NCI-H2227 treated with DMSO at 0.1 percent for 48 hours (cell line): ENCODE data around the gene NLRC3.

Experiments used
- DNase-seq: peaks from one replicate; lab custom pipeline; 2025; lab: John Stamatoyannopoulos, UW

Gene NLRC3

DNA sequence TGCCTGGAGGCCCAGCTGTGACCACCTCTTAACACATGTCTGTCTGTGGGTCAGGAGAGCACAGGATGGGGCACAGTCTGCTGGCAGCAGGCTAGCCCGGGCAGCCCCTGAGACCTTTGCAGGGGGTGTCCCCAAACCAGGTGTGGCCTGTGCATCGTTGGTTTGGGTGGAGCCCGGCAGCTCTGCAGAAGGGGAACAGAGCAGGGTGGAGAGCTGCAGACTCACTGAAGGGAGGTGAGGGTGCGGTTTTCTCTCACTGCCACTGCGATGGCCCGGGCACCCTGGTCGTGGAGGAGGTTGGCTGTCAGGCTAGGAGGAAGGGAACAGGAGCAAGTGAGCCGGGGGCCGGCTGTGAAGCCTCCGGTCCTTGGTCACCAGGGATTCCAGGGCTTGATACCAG lies 28.8 kb downstream of the NLRC3 start:
- no peak for DNase-seq

DNA sequence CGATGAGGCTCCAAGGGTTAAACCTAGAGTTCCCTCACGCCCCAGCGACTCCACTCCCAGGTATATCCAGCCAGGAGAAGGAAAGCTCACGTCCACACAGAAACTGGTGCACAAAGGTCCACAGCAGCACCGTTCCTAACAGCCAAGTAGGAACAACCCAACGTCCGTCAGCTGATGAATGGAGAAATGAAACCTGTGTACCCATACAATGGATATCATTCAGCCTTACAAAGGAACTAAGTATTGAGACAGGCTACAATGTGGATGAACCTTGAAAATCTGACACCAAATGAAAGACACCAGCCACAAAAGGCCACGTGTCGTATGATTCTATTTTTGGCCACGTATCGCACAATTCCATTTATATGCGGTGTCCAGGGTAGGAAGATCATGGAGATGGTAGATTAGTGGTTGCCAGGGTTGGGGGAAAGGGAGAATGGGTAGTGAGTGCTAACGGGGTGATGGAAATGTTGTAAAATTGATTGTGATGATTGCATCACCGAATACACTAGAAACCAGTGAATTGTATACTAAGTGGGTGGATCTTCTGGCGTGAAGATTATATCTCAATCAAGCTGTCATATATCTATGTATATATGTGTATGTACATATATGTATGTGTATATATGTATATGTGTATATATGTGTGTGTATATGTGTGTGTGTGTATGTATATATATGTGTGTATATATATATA lies 30.1 kb downstream of the NLRC3 start:
- DNase-seq = no peak

DNA sequence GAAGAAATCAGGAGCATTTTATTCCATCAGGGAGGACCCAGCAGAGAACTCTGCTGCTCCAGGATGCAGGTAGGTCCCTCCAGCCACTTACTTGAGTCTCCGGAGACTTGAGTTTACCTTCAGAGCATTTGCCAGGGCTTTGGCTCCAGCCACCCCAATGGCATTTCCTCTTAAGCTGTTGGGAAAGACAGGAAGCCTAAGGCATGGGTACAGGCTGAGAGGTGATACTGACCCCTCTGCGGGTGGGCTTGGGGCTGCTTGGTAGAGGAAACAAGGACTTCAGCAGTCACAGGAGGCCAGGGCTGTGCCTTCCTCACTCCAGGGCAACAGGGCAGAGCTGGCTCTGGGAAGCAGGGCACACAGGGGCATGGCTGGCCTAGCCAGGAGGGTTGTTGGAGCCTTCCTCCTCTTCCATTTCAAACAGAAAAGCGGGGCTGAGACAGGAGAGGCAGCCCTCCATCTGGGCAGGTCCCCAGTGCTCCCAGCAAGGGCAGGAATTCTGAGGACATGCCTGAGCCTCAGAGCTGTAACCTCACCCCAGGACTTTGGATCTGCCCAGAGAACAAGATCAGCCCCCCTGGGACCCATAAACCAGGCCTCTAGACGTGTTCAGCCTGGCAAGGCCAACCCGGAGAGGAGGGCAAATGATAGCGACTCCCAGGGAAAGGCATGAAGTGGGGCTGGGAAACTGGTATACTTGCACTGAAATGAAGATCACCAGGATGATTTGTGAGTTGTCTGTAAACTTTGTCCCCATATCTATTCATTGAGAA lies 34.4 kb downstream of the NLRC3 start:
- DNase-seq = no peak

DNA sequence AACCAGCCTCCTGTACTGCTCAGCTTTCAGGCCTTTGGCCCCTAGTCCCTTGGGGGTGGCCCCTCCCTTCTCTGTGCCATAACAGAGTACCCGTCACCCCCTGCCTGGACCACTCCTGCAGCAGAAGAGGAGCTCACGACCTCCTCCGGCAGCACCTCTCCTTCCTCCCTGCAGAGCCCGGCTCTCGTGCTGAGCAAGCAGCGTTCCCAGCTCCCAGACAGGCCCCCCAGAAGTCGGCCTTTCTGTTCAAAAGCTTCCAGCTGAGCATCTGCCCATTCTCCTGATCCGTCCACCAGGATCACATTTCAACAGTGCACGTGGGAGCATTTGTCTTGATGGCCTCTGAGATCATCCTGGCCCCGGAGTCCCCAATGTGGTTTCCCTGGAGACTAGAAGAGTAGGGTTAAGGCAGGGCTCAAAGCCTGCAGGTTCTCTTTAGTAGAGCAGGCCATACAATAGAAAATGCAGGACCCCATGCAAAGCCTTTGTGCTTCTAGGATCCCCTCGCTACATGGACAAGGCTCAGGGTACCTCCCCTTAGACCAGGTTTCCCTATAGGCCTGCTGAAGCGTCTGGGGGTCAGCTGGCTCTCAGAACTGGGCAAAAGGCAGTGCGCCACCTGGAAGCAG lies 35.6 kb downstream of the NLRC3 start:
- no peak for DNase-seq

DNA sequence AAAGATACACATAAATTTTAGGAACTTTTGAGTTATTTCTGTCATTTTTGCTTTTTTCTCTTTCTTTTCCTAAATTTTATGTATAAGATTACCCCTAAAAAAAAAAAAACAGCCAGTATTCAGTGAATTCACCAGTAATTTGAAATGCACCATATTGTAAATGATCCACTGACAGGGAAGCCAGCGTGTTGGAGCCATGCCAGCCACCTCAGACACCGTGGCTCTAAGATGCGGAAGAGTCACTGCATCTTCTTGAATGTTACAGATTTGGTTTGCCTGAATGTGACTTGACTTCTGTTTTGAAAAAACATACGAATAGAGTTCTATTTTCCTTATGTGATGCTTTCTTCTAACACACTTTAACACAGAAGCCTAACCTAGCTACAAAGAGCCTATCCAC lies 39.0 kb downstream of the NLRC3 start:
- DNase-seq = no peak

DNA sequence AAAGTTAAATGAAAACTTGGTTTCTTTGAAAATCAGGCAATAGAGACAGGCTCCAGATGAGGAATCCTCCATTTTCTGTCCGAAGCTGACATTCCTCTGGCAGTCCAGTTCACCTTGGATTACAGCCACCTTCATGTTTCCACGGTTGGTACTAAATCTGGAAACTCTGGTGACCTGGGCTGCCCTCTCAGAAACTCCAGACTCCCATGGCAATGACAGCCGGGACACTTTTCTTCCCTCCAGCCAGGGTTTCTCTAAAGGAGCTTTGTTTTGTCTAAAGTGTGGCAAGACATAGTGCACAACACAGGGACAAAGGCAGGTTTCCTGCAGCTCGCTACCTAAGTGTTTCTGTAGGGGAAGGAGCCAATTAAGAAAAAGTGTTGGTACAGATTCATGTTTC lies 40.4 kb downstream of the NLRC3 start:
- DNase-seq = no peak

DNA sequence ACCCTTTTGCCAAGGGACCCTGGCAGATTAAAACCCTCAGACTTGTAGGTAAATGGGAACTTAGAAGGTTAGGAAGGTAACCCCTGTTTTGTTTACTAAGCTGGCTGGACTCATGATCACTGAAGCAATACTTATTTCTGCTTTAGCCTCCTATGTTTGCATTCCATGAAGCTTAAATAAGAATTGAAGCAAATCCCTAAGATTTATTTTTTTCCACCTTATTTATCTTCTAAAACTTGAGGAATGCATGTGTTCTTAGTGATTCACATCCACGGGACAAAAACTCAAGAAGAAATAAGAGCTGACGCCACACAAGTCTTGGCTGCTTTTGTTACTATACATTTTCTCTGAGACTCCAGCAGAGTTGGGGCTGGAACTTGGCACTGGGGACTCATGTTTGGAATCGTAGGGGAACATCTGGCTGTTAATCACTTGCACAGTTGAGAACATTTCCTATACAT lies 40.9 kb downstream of the NLRC3 start:
- no peak for DNase-seq

DNA sequence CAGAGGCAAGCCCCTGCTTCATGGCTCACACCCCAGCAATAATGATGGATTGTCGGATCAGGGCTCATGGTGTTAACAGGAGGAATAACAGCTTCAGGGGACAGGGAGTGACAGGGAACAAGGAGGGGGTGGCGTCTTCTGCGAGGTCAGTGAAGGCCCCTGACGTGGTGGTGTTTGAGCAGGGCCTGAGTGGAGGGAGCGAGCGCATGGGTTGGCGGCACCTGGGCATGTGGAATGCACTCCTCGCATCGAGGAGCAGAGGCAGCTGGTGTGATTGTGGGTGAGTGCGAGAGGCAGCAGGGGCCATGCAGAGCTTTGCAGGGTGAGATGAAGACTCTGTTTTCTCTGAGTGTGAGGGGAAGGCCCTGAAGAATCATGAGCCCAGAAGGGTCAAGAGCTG lies 43.1 kb downstream of the NLRC3 start:
- no peak for DNase-seq

DNA sequence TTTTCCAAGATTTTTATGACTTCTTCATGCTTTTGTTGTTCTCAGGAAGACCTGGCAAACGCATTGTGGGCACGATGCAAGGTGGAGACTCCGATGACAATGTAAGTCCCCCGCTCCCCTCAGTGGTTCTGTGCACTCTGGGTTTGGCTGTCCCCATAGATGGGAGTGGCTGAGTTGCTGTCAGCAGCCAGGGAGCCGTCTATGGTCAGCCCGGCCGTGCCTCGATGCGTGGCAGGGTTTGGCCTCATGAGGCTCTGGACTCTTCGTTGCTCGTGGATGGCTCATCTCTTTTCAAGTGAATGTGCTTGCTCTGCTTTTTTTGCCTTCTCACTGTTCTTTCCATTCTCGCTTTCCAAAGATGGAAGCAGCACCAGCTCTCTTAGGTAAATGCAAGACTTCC lies 44.5 kb downstream of the NLRC3 start:
- DNase-seq = no peak

DNA sequence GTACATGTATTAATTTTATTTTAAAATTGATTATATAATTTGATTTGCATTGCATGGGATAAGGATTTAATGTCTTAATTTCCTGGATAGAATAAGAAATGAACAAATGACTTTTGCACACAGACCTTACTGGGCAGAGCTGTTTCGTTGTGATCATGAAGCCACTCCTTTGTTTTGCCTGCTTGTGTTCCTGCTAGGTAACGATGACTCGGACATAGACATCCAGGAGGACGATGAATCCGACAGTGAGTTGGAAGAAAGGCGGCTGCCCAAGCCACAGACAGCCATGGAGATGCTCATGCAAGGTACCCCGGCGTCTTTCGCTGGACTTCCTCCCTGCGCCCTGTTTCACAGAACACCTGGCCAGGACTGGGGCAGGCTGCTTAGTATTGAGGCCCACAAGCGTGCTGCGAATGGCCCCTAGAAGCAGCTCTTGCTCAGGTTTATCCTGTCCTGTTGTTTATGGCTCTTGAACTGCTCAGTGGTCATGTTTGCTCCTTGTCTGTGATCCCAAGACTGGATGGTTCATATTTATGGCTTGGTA lies 46.8 kb downstream of the NLRC3 start:
- DNase-seq = no peak

DNA sequence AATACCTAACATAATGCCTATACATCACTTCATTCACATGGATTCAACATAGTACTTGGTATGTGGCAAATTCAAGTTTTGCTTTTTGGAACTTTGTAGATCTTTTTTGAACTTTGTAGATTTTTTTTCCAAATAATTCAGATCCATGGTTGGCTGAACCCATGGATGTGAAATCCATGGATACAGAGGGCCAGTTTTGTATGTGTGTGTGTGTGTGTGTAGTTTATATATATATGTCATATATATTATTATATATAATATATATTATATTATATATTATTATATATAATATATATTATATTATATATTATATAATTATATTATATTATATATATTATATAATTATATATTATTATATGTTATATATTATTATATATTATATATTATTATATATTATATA lies 48.0 kb downstream of the NLRC3 start:
- DNase-seq = no peak

DNA sequence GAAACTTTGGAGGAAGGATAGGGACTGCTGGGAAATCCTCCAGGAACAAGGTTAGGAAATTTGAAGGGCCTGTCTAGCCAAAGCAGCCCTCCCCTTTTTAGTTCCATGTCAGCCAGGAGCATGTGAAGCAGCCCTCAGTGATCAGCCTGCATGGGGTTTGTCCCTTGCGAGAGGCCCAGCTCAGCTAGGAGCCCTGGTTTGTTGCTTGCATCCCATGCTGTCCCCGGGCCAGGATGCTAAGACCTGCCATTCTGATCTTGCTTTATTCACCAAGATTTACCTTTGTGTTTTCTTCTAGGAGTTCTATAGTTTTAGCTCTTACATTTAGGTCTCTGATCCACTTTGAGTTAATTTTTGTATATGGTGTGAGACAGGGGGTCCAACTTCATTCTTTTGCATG lies 48.8 kb downstream of the NLRC3 start:
- no peak for DNase-seq

DNA sequence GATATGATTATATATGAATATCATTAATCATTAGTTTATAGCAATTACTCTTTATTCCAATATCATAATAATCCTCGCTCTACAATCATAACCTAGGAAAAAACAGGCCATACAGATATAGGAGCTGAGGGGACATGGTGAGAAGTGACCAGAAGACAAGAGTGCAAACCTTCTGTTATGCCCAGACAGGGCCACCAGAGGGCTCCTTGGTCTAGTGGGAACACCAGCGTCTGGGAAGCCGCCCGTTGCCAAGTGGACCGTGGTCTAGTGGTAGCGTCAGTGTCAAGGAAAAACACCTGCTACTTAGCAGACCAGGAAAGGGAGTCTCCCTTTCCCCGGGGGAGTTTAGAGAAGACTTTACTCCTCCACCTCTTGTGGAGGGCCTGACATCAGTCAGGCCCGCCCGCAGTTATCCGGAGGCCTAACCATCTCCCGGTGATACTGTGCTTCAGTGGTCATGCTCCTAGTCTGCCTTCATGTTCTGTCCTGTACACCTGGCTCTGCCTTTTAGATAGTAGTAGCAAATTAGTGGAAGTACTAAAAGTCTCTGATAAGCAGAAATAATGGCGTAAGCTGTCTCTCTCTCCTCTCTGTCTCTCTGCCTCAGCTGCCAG lies 49.9 kb downstream of the NLRC3 start:
- peak; percentile 46 for DNase-seq

DNA sequence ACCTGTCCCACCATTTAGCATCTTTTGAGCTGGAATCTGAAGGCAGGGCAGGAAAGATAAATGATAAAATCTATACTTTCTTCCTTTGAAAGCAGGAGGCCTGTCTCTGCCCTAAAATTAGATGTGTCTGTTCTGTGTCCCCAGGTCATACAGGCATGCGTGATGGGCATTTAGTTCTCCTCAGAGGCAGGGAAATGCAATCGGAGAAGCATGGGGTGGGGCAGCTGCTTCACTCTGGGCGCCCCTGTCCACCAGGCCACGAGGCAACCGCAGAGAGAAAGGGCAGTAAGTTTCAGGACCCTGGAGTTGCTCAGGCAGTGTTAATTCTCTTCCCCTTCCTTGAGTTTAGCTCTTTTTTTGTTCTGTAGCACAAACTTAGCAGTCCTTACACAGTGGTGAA lies 51.3 kb downstream of the NLRC3 start:
- DNase-seq = no peak

DNA sequence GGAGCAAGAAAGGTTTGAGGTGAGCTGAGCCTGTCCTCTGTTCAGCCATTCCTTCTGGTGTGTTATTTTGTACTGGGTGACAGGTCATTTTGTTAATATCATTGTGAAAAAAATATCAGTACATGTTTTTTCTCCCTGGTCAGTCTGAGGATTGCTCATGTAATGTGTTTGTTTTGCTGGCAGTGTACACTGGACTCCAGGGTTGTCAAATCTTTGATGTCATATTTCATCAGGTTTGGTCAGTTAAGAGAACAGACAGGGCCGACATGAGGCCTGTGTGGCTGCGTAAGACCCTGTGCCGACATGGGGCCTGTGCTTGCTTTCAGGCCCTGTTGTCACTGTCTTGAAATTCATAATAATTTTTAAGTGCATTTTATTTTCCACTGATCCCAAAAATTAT lies 53.9 kb downstream of the NLRC3 start:
- no peak for DNase-seq

DNA sequence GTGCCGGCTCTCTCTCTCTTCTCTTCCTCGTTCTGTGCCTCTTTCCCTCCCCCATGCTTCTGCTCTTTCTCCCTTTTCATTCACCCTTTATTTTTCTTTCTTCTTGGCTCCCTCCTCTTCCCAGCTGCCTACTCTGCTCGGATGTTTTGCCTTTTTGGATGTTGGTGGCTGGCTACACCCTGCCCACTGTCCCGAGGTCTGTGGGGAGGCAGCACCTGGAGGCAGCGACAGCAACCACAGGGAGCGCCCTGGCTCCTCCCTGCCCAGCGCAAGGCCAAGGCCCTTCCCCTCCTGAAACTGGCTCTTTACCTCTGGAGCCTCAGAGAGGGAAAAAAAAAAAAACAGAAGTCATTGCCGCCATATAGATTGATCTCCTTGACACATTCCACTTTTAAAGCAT lies 56.4 kb downstream of the NLRC3 start:
- DNase-seq = no peak

DNA sequence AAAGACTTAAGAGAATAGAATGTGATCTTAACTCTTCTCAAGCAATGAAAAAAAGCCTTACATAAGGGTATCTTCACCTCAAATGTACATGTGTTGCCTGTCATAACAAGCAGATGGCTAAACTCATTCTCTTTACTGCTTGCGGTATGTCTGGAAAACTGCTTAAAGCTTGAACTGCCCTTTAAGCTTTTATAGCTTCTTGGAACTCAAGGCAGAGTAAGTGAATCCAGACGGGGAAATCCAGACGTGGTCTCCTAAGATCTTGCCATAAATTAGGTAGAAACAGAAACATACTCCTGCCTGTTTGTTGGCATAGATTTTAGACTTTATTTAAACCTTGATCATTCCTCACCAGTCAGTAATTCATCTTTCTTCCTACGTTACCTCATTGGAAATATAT lies 56.8 kb downstream of the NLRC3 start:
- no peak for DNase-seq

DNA sequence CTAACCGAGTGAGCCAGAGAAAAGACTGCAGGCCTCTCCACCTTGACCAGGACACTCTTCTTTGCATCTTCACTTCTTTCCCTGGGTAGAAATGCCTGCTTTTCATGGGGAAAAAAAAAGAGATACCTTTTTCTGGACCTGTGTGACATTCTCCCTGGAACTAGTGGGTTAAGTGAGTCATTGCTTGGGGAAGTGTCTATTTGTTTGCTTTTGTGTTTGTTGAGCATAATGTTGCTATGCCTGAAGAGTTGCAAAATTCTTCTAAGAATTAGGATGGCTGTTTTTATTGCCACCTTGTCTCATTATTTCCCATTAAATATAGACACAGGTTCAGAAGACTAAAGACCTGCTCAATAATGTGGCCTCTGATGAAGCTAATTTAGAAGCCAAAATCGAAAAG lies 57.6 kb downstream of the NLRC3 start:
- no peak for DNase-seq

DNA sequence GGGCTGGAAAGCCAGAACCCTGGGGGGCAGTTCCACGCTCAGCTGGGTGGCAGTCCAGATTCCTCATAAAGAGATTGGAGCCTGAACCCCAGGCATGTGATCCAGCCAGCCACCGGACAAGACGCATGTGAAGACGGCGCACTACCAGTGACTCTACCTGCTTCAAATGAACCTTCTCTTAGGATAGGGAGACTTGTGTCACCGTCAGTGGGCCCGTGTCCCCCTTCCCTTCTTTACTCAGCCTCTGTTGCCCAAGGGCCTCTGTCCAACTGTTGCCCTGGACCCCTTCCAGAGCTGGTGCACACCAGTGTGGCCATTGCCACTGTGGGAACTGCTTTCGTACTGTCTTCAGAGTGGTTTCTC lies 58.2 kb downstream of the NLRC3 start:
- DNase-seq = no peak

DNA sequence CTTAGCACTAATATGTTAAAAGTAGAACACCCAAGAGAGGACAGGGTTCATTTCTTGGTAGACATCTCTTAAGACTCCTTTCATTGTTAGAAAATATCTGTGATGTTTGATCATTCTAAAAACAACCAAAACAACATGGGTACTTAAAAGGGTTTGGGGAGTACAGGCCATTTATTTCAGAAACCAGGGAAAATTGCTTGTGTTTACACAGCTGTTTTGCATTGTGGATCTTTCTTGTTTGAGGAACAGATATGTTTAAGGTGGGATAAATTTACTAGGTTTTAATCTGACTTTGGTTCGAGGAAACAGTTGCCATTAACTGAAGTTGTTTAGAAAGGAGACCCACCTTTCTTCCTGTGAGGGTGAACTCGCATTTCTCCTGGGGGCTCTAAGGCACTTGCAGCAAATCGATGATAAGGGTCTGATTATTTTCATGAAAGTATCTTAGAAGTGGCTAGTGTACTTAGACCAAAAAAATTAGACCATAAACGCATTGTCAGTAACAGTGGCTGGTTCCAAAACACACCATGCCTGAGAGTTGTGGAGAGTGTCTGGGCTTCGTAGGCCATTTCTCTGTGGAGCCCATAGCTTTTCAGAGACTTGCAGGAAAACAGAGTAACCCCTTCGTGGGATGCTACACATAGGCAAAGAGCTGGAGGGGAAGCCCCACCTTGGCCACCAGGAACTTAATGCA lies 58.8 kb downstream of the NLRC3 start:
- no peak for DNase-seq

DNA sequence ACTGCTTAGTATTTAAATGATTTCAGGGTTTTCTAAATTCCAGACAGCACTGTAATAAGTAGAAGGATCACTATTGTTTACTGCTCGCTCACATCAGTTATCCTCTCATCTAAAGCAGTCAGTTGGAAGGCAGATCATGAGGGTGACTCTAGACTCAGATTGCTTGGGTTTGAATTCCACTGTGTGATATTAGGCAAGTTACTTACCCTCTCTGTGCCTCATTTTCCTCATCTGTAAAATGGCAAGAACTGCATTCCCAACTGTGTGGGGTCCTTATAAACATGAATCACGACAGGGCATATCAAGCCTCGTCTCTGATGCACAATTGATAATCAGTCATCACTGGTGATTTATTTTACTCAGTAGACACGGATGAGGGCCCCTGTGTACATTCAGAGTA lies 61.3 kb downstream of the NLRC3 start:
- no peak for DNase-seq

DNA sequence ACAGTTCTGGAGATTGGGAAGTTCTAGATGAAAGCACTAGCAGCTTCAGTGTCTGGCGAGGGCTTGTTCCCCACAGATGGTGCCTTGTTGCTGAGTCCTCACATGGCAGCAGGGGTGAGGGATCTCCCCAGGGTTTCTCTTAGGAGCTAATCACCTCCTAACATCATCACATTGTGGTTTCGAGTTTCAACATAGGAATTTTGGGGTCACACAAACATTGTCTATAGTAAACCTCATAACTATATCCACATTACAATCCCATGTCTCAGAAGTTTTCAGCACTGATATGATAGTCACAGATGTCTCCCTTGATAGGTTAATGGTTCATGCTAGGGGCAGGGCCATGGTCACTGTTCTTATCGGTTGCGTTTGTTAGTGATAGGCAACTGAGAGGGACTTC lies 62.6 kb downstream of the NLRC3 start:
- DNase-seq = no peak
